ENCODE results near the gene S100A4.

GRCh38 chr1:153534925-153535241 is 10.7 kb downstream of the S100A4 start:
- TF ChIP-seq CTCF (conservative IDR thresholded peaks at IDR 0.05; ENCODE audit: low read length) (no peak), EZH2phosphoT487 (IDR thresholded peaks at IDR 0.05; ENCODE audit: borderline replicate concordance) (no peak)

All from Loucy (cell line).